BJ (cell line): Measurements from ENCODE around the gene CNN2. TPM values are rescaled to one million over a fixed set of nuclear protein-coding genes. Genes with fewer than 3 reads are reported as not detected.
A peak's percentile ranks its signal among the peaks of the same experiment; 100 is the strongest.

Experiments used
- CTCF ChIA-PET: fragments of 350-600 bp; formaldehyde crosslinking; extraction: SDS; loops from one replicate; lab custom pipeline; 2021; ENCODE audit warnings: antibody characterized with exemption, inconsistent platforms; lab: Yijun Ruan, JAX
- POLR2A ChIA-PET: fragments of 300-600 bp; sonication (Branson Sonifier 250); formaldehyde crosslinking; extraction: SDS; loops from one replicate; lab custom pipeline; 2021; ENCODE audit warnings: antibody characterized with exemption; lab: Charles Lee
- DNase-seq: peaks from one replicate; pipeline ENCODE4 v3.0.0-alpha.2; 2011; ENCODE audit warnings: low read depth
- H3K27me3 ChIP-seq: 2 replicates; pipeline ENCODE4 v1.6.0; 2011; ENCODE audit warnings: low read length; ENCODE audit not compliant: control insufficient read depth, insufficient read depth
- H3K36me3 ChIP-seq: 2 replicates; pipeline ENCODE4 v1.5.1; 2011; ENCODE audit warnings: low read length; ENCODE audit not compliant: control insufficient read depth, insufficient read depth
- H3K4me3 ChIP-seq: 2 replicates; pipeline ENCODE4 v1.5.1; 2011; ENCODE audit warnings: low read depth, mild to moderate bottlenecking, control low read depth, low read length
- CTCF ChIP-seq: IDR thresholded peaks from 2 replicates; pipeline ENCODE4 v1.5.1; 2011; ENCODE audit warnings: low read depth, mild to moderate bottlenecking, control low read depth, inconsistent platforms, low read length, moderate library complexity; ENCODE audit not compliant: insufficient read depth
- polyA plus RNA-seq: library from polyadenylated mRNA; depleted of rRNA; stranded (reverse); fragments of >200 nt; gene quantifications from 2 replicates; pipeline ENCODE4 v1.2.3, GENCODE V29; 2011

The CNN2 gene
- polyA plus RNA-seq, 1 experiment, result 529 TPM

GRCh38 chr19:1067341-1067957, 41.0 kb downstream of the CNN2 start:
- TF ChIP-seq CTCF, result no peak
- Histone ChIP-seq H3K4me3 (peak overlapping the region; percentile 27), H3K36me3 (no peaks in the 10 kb centered on the region; the same call in 1 of the 2 replicates), H3K27me3 (peaks cover 9% of the 10 kb centered on the region)
- POLR2A ChIA-PET, result no interaction called here
- no peak for DNase-seq
- CTCF ChIA-PET, result interaction anchor here (0.8 to 1.6 kb wide), 3 partner anchors 9 to 127 kb away, joined by 3 to 6 read pairs (median 4); no protein-coding TSS in a partner anchor

- Histone ChIP-seq H3K36me3 (no peaks in the 10 kb centered on the region; the same call in 1 of the 2 replicates), H3K27me3 (peaks cover 9% of the 10 kb centered on the region), H3K4me3 (no peak overlapping the region)
- ChIA-PET CTCF (interaction anchor here (0.8 to 0.9 kb wide), 2 partner anchors 27 to 126 kb away, joined by 3 to 4 read pairs; no protein-coding TSS in a partner anchor), POLR2A (no interaction called here)
- TF ChIP-seq CTCF, result no peak
- no peak for DNase-seq
Observed at GRCh38 chr19:1068009-1069001, 41.9 kb downstream of the CNN2 start.

GRCh38 chr19:1069009-1069779, 42.8 kb downstream of the CNN2 start:
- no peak overlapping the region for H3K4me3 ChIP-seq
- TF ChIP-seq CTCF, result no peak
- no peaks in the 10 kb centered on the region; the same call in 1 of the 2 replicates for H3K36me3 ChIP-seq
- POLR2A ChIA-PET, result no interaction called here
- CTCF ChIA-PET, result no interaction called here
- no peak for DNase-seq
- H3K27me3 ChIP-seq, result peaks cover 9% of the 10 kb centered on the region

- no peaks in the 10 kb centered on the region; the same call in 1 of the 2 replicates for H3K36me3 ChIP-seq
- H3K4me3 ChIP-seq, result no peak overlapping the region
- no peak for DNase-seq
- ChIA-PET CTCF (interaction anchor here (2.6 kb wide), 1 partner anchor 11 kb away, joined by 12 read pairs; no protein-coding TSS in a partner anchor), POLR2A (no interaction called here)
- H3K27me3 ChIP-seq, result peaks cover 9% of the 10 kb centered on the region
- peak; percentile 21; the same call in 1 of the 2 replicates for TF ChIP-seq CTCF
Observed at GRCh38 chr19:1070576-1070930, 44.1 kb downstream of the CNN2 start.
